ENCODE measurements around the gene TMTC1.

The TMTC1 gene

DNA sequence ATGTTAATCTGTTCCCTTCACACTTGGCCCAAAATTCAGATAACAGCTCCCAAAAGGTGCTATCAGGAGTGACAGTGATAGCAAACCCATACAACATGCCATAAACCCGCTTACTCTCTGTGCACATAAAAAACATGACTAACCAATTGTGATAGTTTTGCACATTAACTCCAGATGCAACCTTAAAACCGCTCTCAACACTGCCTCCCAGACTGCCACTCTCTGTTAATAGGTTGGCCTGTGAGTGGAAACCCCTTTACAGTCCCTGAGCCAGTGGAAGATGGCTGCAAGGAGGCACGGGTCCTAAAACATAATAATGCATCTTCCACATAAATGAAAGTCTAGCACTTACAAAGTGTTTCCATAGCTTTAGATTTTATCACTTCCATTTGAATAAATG, 12.0 kb upstream of the TMTC1 start:
- Histone ChIP-seq H3K4me1 (ENCODE audit: control insufficient read depth, insufficient read depth, low read length) (peaks cover 10% of the 10 kb centered on the region), H3K27me3 (ENCODE audit: control insufficient read depth, insufficient read depth, low read length) (no peaks in the 10 kb centered on the region), H3K4me3 (ENCODE audit: low read length) (no peak overlapping the region), H3K36me3 (ENCODE audit: control insufficient read depth, insufficient read depth, low read length) (no peaks in the 10 kb centered on the region), H3K9ac (ENCODE audit: low read length) (no peak overlapping the region), H3K27ac (ENCODE audit: low read depth, low read length) (no peak overlapping the region)

DNA sequence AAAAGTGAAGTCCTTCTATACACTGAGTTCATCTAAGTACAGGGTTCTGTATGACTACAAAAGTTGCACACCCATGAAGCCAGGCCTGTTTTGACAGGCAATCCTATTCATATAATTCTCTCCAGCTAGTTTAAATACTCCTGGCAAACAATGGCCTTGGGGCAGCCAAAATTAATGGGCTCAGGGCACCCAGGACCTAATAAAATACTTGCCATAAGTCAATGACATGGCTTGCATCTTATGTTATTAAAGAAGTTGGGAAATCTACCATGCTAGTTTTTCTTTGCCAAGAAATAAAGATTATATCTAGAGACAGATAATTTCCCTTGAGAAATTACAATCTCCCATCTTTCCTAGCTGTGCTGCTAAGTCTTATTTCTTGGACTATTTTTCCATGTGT, 11.1 kb upstream of the TMTC1 start:
- H3K4me1 ChIP-seq (ENCODE audit: control insufficient read depth, insufficient read depth, low read length) = peaks cover 10% of the 10 kb centered on the region
- H3K36me3 ChIP-seq (ENCODE audit: control insufficient read depth, insufficient read depth, low read length) = no peaks in the 10 kb centered on the region
- no peaks in the 10 kb centered on the region for H3K27me3 ChIP-seq (ENCODE audit: control insufficient read depth, insufficient read depth, low read length)
- no peak overlapping the region for H3K27ac ChIP-seq (ENCODE audit: low read depth, low read length)
- H3K9ac ChIP-seq (ENCODE audit: low read length) = no peak overlapping the region
- no peak overlapping the region for H3K4me3 ChIP-seq (ENCODE audit: low read length)

GRCh38 chr12:29792853-29793252, 9.1 kb upstream of the TMTC1 start:
- H3K36me3 ChIP-seq (ENCODE audit: control insufficient read depth, insufficient read depth, low read length) = no peaks in the 10 kb centered on the region
- no peak overlapping the region for H3K4me3 ChIP-seq (ENCODE audit: low read length)
- no peaks in the 10 kb centered on the region for H3K27me3 ChIP-seq (ENCODE audit: control insufficient read depth, insufficient read depth, low read length)

GRCh38 chr12:29792132-29792531, 8.4 kb upstream of the TMTC1 start:
- Histone ChIP-seq H3K36me3 (ENCODE audit: control insufficient read depth, insufficient read depth, low read length) (no peaks in the 10 kb centered on the region), H3K9ac (ENCODE audit: low read length) (no peak overlapping the region), H3K4me1 (ENCODE audit: control insufficient read depth, insufficient read depth, low read length) (peaks cover 5% of the 10 kb centered on the region), H3K27ac (ENCODE audit: low read depth, low read length) (no peak overlapping the region), H3K4me3 (ENCODE audit: low read length) (no peak overlapping the region), H3K27me3 (ENCODE audit: control insufficient read depth, insufficient read depth, low read length) (no peaks in the 10 kb centered on the region)

More at GRCh38 chr12:29792853-29793252, 9.1 kb upstream of the TMTC1 start:
- Histone ChIP-seq H3K9ac (ENCODE audit: low read length) (no peak overlapping the region), H3K4me1 (ENCODE audit: control insufficient read depth, insufficient read depth, low read length) (peaks cover 8% of the 10 kb centered on the region), H3K27ac (ENCODE audit: low read depth, low read length) (no peak overlapping the region)

- Histone ChIP-seq H3K36me3 (ENCODE audit: control insufficient read depth, insufficient read depth, low read length) (no peaks in the 10 kb centered on the region), H3K4me1 (ENCODE audit: control insufficient read depth, insufficient read depth, low read length) (no peaks in the 10 kb centered on the region), H3K27ac (ENCODE audit: low read depth, low read length) (peak overlapping the region; percentile 66), H3K9ac (ENCODE audit: low read length) (peak overlapping the region; percentile 65), H3K27me3 (ENCODE audit: control insufficient read depth, insufficient read depth, low read length) (no peaks in the 10 kb centered on the region), H3K4me3 (ENCODE audit: low read length) (peak overlapping the region; percentile 84)
Observed at GRCh38 chr12:29782871-29783772, 620 bp downstream of the TMTC1 start.

DNA sequence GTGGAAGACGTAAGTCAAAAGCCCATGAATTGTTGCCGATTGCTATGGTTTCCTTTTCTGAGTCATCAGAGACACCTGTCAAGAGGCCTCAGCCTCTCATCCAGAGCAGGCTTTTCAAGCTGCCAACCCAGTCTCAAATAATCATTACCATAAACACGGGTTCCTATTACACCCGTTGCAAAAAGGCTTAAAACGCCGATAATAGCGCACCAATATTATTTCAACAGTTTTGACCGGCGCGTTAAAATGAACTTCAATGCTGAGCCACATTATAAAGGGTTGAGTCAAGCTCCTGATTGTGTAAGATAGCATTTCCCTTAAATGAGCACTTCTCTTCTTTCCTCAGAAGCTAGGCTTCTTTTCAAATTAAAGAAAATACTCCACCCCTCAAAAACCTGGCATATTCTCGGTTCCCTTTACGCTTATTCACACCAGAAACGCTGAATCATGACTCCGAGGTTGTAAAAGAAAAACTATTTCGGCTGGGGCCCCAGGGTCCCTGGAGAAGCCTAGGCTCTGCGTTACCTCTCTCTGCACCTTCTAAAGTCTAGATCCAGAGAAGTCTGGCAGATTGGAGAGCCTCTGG, 1.4 kb downstream of the TMTC1 start:
- peak overlapping the region; percentile 84 for H3K4me3 ChIP-seq (ENCODE audit: low read length)
- H3K9ac ChIP-seq (ENCODE audit: low read length) = peak overlapping the region; percentile 65
- no peaks in the 10 kb centered on the region for H3K4me1 ChIP-seq (ENCODE audit: control insufficient read depth, insufficient read depth, low read length)

DNA sequence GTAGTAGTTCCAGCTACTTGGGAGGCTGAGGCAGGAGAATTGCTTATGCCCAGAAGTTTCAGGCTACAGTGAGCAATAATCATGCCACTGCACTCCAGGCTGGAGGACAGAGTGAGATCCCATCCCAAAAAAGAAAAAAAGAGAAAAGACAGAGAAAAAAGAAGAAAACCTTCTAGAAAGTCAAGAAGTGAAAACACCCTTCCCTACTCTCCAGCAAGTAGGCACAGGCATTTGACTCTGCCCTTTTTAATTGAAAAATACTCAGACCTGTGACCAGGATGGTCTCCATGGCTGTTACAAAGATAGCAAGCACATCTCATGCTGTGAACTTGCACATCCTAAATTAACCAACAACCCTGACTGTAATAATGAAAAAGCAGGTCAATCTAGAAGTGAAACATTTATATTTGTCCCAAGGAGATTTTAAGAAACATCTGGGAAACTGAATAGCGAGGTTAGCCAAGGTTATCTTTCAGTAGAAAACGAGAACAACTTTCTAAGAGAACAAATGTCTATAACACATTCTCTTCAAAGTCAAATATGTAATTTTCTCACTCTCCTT, 2.0 kb downstream of the TMTC1 start:
- Histone ChIP-seq H3K4me3 (ENCODE audit: low read length) (peak overlapping the region; percentile 84), H3K27ac (ENCODE audit: low read depth, low read length) (no peak overlapping the region), H3K27me3 (ENCODE audit: control insufficient read depth, insufficient read depth, low read length) (no peaks in the 10 kb centered on the region), H3K4me1 (ENCODE audit: control insufficient read depth, insufficient read depth, low read length) (no peaks in the 10 kb centered on the region), H3K9ac (ENCODE audit: low read length) (no peak overlapping the region), H3K36me3 (ENCODE audit: control insufficient read depth, insufficient read depth, low read length) (no peaks in the 10 kb centered on the region)

More for the DNA sequence above, 1.4 kb downstream of the TMTC1 start:
- Histone ChIP-seq H3K27me3 (ENCODE audit: control insufficient read depth, insufficient read depth, low read length) (no peaks in the 10 kb centered on the region), H3K27ac (ENCODE audit: low read depth, low read length) (peak overlapping the region; percentile 66), H3K36me3 (ENCODE audit: control insufficient read depth, insufficient read depth, low read length) (no peaks in the 10 kb centered on the region)

GRCh38 chr12:29781188-29781587, 2.6 kb downstream of the TMTC1 start:
- no peaks in the 10 kb centered on the region for H3K27me3 ChIP-seq (ENCODE audit: control insufficient read depth, insufficient read depth, low read length)
- H3K36me3 ChIP-seq (ENCODE audit: control insufficient read depth, insufficient read depth, low read length) = no peaks in the 10 kb centered on the region
- no peaks in the 10 kb centered on the region for H3K4me1 ChIP-seq (ENCODE audit: control insufficient read depth, insufficient read depth, low read length)
- no peak overlapping the region for H3K27ac ChIP-seq (ENCODE audit: low read depth, low read length)
- H3K9ac ChIP-seq (ENCODE audit: low read length) = no peak overlapping the region
- peak overlapping the region; percentile 2 for H3K4me3 ChIP-seq (ENCODE audit: low read length)

DNA sequence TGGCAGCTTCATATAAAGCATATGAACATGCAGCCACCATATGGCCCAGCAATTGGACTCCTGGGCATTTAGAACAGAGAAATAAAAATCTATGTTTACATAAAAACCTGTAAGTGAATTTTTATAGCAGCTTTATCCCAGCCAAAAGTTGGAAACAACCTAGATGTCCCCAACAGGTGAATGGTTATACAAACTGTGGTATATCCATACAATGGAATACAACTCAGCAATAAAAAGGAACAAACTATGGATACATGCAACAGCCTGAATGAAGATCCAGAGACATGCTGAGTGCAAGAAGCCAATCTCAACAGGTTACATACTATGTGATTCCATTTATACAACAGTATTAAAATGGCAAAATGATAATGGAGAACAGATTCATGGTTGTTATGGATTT, 3.7 kb downstream of the TMTC1 start:
- H3K9ac ChIP-seq (ENCODE audit: low read length) = no peak overlapping the region
- H3K36me3 ChIP-seq (ENCODE audit: control insufficient read depth, insufficient read depth, low read length) = no peaks in the 10 kb centered on the region
- no peak overlapping the region for H3K27ac ChIP-seq (ENCODE audit: low read depth, low read length)
- no peaks in the 10 kb centered on the region for H3K27me3 ChIP-seq (ENCODE audit: control insufficient read depth, insufficient read depth, low read length)
- H3K4me3 ChIP-seq (ENCODE audit: low read length) = no peak overlapping the region
- H3K4me1 ChIP-seq (ENCODE audit: control insufficient read depth, insufficient read depth, low read length) = no peaks in the 10 kb centered on the region

GRCh38 chr12:29778531-29778930, 5.2 kb downstream of the TMTC1 start:
- no peaks in the 10 kb centered on the region for H3K36me3 ChIP-seq (ENCODE audit: control insufficient read depth, insufficient read depth, low read length)
- H3K4me1 ChIP-seq (ENCODE audit: control insufficient read depth, insufficient read depth, low read length) = no peaks in the 10 kb centered on the region
- no peak overlapping the region for H3K9ac ChIP-seq (ENCODE audit: low read length)
- no peaks in the 10 kb centered on the region for H3K27me3 ChIP-seq (ENCODE audit: control insufficient read depth, insufficient read depth, low read length)
- H3K27ac ChIP-seq (ENCODE audit: low read depth, low read length) = no peak overlapping the region
- no peak overlapping the region for H3K4me3 ChIP-seq (ENCODE audit: low read length)

DNA sequence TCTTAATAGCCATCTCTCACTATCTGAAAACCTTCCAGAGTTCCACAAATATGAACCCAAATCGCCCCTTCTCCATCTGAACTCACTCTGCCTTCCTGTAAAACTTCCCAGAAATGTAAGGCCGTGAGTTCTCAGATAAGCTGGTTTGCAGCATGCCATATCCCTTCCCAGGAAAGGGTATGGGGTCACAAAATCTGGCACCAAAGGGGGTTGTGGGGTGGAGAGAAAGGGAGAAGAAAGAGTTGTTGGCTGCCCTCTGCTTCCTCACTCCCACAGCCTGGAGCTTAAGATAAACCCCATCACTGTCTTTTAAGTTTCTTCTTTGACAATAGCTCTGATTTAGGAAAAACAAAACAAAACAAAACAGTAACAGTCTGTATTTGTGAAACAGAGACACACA, 10.7 kb downstream of the TMTC1 start:
- no peak overlapping the region for H3K9ac ChIP-seq (ENCODE audit: low read length)
- no peaks in the 10 kb centered on the region for H3K4me1 ChIP-seq (ENCODE audit: control insufficient read depth, insufficient read depth, low read length)
- no peaks in the 10 kb centered on the region for H3K36me3 ChIP-seq (ENCODE audit: control insufficient read depth, insufficient read depth, low read length)
- no peaks in the 10 kb centered on the region for H3K27me3 ChIP-seq (ENCODE audit: control insufficient read depth, insufficient read depth, low read length)
- no peak overlapping the region for H3K4me3 ChIP-seq (ENCODE audit: low read length)
- H3K27ac ChIP-seq (ENCODE audit: low read depth, low read length) = no peak overlapping the region

- no peaks in the 10 kb centered on the region for H3K36me3 ChIP-seq (ENCODE audit: control insufficient read depth, insufficient read depth, low read length)
- no peak overlapping the region for H3K9ac ChIP-seq (ENCODE audit: low read length)
- no peak overlapping the region for H3K27ac ChIP-seq (ENCODE audit: low read depth, low read length)
- H3K4me1 ChIP-seq (ENCODE audit: control insufficient read depth, insufficient read depth, low read length) = no peaks in the 10 kb centered on the region
- H3K27me3 ChIP-seq (ENCODE audit: control insufficient read depth, insufficient read depth, low read length) = no peaks in the 10 kb centered on the region
- H3K4me3 ChIP-seq (ENCODE audit: low read length) = no peak overlapping the region
Observed at GRCh38 chr12:29771786-29772185, 12.0 kb downstream of the TMTC1 start.
